ENCODE data around the gene C11orf21.

C11orf21 gene

DNA sequence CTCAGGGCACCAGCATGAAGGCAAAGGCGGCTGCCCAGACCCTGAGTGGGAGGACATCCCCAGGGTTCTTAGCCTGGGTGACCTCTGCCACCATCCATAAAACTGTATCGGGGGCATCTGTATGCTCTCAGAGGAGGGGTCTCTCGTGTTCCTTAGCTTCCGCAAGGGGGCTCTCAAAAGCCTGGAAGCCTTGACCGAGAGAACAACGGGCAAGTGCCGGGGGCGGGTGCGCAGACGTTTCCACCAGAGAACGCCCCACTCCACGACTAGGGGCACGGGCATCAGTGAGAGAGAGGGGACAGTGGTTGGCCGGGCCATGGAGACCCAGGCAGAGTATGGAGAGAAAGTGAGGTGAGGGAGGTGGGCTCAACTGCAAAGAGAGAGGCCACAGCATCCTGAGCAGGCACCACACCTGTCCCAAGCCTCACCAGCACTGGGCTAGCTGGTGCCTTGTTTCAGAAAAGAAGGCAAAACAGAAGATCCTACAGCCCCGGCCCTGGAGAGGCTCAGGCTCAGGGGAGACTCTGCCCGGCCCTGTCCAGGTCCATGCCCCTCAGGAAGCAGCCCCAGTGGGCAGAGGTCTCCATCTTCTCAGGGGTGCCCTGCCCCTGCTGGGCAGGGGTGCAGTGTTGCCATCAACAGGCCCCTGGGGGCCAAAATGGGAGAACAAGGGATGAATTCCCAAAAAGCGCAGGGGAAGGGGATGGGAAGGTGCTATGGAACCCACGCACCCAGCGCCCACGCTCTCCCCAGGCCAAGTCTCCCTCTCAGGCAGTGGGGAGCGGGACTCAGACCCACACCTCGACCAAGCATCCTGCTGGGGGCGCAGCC, 6.0 kb upstream of the C11orf21 start:
- DNase-seq: no peak

DNA sequence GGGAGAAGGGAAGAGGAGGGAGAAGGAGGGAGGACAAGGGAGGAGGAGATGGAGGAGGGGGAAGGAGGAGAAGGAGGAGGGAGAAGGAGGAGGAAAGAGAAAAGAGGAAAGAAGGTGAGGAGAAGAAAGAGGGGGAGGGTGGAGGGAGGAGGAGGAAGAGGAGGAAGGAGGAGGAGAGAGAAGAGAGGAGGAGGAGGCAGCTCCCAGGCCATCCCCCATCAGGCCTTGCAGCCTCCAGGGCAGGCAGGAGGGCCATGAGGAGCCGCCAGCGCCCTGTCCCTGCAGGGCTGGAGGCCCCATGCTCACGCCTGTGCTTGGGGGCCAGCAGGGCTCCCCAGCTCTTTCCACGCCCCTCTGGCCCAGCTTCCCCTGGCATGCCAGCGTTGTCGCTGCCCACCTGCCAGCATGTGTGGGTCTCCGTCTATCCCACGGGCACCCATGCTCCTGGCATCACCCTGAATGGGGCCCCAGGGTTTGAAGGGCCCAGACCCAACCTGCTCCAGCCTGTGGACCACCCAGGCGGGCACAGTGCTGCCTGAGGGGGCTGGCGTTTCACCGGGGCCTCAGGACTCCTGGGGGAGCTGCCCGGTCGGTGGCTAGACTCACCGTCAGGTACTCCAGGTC, 5.3 kb upstream of the C11orf21 start:
- DNase-seq: no peak

DNA sequence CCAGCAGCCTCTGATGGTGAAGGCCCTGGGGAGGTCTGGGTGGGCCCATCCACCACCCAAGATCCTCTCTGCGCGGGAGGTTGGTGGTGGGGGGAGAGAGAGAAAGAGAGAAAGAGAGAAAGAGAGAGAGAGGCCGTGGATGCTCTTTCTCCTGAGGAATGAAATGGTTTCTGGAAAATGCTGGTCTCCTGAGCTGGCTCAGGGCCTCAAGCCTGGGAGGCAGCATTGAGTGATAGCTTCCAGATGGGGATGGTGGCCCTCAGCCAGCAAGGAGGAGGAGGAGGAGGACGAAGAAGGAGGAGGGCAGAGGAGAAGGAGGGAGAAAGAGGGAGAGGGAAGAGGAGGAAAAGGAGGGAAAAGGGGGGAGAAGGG, 4.7 kb upstream of the C11orf21 start:
- DNase-seq: peak; percentile 47

DNA sequence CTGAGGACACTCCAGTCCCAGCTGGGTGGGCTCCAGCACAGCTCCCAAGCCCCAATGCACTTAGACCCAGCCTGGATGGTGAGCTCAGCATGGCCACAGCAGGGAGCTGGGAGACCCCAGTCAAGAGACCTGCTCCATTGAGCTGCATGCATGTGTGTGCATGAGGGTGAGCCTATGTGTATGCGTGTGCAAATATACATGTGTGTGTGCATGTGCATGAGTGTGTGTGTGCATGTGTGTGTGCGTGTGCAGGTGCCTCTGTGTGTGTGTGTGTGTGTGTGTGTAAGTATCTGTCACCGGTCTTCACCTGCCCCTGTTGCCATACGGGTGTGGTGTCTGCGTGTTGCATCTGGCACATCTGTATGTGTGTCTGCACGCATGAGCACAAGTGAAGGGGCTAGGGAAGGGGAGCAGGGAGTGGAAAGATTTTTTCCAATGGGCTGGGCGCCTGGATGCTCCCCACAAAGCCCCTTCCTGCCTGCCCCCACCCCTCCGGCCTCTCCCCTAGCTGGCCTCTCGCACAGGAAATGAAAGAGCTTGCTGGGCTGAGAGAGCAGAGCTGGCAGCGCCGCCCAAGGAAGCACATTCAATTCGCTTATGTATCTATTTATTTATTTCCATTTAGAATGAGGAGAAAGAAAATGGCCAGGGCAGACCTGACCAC, 4.2 kb upstream of the C11orf21 start:
- no peak for DNase-seq

DNA sequence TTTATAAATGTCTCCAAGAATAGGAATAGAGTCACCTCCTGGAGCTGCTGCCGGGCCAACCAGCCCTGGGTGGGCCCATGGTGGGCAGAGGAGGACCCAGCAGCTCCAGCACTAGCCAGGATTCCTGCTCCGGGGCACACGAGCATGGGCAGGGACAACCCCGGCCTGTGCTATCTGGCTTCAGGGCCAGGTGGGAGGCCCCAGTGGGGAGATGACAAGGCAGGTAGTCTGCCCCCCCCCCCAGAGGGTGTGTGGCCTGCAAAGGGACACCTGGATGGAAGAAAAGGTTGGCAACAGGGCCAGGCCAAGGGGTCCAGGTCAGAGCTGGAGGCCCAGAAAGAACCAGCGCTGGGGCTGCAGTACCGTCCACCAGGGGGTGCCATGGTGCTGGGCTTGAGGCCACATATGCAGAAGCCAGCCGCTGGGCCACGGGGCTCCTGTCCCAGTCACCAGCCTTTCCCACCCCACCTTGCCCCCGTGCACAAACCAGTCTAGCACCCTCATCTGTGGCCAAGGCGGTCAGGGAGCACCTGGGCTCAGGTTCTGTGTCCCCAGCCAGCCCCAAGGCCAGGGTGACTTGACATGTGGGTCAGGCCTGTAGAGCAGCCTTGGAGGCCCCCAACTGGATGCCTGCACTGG, 3.5 kb upstream of the C11orf21 start:
- peak; percentile 70 for DNase-seq

DNA sequence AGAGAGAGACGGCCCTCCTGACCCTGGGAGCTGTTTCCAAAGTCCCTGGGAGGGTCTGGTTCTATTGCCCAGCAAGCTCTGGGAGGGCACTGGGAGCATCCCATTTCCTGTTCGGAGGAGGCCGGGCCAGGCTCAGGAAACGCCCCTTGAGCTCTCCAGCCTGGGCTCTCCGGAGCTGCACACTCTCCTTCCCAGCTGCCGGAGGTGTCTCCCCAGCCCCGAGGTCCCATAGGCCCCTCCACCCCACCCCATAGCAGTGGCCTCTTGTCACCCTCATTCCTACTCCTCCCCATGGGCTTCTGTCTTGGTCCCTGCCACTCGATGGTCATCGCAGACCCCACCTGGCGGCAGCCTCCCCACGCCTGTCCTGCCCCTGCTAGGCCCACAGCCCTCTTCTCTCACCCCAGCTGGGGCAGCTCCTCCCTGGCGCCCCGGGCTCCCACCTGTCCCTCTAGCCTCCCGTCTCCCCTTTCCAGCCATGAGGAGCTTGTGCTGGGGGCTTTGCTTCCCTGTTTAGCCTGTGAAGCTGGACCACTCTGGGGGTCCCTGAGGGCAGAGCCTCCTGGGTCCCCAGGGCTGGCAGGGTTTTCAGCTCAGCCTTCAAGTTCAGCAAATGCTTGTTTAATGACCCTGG, 2.9 kb upstream of the C11orf21 start:
- no peak for DNase-seq

DNA sequence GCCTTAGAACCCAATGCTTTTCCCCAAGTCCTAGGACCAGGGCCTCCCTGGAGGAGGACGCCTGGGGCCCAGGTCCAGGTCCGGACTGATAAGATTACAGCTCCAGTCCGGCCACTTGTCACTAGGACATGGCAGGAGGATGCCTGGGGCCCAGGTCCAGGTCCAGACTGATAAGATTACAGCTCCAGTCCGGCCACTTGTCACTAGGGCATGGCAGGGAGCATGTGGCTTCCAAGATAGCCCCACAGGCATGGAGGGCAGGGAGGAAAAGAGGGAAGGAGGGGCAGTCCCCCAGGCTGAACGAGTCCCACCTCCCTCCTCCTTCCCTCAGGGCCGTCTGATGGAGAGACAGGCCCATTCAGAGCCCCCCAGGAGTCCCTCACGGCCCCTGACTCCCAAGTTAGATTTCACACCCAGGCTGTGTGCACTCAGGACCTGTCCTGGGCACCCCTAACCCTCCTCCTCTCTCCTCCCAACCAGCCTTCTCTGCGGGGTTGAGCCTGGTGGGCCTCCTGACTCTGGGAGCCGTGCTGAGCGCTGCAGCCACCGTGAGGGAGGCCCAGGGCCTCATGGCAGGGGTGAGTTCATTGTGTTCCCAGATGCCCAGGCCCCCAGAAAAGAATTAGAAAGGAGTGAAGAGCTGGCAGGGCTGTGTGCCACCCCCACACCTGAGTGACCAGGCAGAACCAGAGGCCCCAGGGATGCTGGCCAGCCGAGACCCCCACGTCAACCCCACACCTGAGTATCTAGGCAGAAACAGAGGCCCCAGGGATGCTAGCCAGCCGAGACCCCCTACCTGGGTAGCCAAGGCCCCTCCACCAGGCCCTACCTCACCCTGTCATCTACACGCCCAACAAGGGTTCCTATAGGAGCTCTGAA, 2.1 kb upstream of the C11orf21 start:
- DNase-seq: no peak

DNA sequence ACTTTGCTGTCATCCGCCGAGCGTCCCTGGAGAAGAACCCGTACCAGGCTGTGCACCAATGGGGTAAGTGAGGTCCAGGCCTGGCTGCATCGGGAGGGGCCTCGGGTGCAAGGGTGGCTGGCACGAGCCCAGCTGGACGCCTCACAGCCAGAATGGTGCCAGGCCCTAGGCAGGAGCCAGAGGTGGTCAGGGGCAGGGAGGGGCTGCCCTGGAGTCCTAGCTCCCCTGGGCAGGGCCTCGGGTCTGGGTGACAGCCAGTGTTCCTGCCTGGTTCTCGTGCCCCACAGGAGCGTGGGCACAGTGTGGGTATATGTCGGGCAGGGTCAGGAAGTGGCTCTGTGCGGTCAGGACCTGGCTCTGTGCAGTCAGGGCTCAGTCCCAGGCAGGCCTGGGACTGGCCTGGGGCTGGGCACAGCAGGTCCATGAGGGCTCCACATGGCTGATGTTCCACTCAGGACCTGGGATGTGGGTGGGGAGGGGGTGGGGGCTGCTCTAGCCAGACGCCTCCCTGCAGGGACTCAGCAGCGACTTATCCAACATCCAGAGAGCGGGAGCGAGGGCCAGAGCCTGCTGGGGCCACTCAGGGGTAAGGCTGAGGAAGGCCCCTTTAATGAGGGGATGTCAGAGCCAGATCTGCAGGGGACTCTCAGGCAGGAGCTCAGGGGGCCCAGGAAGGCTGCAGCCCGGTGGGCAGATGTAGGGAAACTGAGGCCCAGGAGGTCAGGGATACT, 1.3 kb upstream of the C11orf21 start:
- no peak for DNase-seq

DNA sequence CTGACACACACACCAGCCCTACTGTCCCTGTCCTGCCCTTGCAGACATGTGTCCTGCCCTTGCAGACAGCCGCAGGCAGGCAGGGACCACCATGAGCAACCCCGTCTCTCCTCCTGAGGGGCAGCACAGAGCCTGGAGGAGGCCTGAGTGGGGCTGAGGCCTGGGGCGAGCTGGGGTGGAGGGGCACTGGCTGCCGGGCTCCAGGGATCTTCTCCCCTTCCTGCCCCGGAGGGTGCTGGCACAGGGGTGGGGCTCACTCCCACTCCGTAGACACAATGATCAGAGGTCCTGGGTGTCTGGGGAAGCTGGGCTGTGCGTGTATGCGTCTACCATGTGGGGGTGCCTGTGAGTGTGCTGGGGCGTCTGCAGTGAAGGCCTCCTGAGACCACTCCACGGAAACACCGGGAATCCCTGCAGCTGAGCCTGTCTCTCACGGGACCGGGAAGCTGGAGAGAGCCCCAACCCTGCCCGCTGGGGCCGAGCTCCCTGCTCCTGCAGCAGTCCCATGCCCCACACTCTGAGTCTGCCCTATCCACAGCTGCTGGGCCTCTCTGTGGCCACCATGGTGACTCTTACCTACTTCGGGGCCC, 683 bp upstream of the C11orf21 start:
- no peak for DNase-seq

DNA sequence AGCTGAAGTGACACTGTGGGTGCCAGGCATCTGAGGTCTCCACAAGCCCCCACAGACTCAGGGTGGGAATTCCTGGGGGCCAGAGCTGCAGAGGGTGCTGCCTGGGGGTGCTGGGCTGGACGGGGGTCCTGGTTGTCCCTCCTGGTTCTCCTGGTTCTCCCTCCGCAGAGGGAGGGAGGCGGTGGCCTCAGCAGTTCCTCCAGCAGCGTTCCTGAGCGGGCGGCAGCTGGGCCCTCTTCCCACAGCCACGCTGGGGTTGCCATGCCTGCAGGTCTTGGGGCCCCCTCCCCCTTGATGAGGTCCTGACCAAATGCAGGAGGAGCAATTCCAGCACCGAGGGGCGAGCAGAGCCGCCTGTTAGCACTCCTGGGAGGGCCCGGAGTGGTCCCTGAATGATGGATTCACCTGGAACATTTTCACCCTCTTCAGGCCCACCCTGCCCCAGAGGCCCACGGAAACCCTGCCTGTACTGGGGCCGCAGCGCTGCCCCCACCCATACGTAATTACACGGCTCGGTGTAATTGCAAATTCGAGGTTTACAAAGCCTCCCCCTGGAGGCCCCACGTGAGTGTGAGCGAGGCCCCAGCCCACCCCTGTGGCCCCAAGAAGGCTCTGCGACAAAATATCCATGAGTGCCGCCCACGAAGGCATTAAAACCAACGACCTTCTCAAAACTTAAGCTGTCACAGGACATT, 635 bp downstream of the C11orf21 start:
- no peak for DNase-seq

DNA sequence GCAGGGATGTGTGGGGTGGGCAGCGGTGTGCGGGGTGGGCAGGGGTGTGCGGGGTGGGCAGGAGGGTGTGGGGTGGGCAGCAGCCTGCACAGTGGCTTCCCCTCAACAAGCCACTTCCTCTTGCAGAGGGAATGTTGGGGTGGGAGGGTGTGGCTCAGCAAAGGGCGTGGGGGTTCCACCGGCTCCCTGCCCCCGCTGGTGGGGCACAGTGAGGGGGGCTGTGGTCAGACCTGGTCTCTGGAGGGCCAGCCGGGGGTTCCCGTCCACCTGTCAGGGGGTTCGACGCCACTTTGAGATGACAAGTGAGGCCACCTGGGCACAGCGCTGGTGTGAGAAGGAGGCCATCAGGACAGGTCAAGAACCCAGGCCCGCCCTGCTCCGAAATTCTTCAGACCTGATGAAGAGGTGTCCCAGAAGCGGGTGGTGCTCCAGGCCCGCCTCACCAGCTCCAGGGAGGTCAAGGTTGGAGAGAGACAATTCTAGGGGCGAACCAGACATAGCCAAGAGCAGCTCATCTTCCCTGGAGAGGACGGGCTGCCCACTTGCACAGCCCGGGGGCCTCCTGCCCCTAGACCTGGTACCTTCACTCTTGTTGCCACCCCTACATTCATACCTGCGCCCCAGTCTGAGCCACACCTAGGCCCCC, 1.3 kb downstream of the C11orf21 start:
- DNase-seq: no peak

DNA sequence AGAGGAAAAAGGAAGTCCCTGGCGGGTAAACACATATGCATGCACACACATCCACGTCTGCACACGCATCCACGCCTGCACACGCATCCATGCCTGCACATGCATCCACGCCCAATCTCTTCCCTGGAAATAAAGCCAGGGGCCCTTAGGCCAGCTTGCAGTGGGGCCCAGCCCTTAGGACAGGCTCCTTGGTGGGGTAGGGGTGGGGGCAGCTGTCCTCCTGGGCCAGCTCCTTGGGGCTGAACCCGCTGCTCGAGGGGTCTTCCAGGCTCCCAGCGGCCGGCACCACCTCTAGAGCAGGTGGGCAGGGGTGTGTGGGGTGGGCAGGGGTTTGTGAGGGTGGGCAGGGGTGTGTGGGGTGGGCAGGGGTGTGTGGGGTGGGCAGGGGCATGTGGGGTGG, 1.9 kb downstream of the C11orf21 start:
- no peak for DNase-seq

DNA sequence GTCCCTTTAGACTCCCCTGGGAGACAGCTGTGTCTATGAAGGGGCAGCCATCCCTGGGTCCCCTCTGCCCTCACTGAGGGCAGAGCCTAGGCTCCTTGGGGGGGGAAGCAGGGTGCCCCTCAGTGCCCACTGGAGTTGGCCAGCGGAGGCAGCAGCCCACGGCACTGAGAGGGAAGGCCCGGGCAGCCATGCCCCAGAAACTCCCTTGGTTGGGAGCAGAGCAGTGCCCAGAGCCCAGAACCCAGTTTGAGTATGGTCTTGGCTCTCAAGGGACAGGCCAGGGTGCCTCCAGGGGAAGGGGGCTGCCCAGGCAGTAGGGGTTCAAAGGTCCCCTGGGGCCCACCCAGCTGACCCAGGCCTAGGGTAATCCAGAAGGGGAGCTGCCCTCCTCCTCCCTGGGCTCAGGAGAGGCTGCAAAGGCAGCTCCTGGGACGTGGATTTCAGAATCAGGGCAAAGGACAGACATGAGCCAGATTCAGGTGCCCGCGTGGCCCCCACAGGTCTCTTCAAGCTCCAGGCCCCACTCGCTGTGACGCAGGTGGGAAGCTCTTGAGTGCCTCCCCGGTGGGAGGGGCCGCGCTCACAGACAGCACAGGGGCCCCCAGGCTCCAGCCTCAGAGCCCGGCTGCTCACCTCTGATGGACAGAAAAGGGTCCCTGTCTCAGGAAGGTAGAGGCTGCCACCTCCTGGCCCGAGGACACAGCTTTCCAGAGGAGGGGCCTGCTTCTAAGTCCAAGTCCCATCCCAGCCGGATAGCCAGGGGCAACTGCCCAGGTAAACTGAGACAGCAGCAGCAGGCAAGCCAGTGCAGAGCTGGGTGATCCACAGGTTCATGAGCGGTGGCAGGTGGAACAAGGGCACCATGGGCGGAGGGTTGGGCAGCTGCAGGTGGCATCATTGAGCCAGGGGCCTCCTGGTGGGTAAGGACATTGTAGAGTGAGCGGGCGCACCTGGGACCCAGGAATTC, 2.6 kb downstream of the C11orf21 start:
- DNase-seq: peak; percentile 88

DNA sequence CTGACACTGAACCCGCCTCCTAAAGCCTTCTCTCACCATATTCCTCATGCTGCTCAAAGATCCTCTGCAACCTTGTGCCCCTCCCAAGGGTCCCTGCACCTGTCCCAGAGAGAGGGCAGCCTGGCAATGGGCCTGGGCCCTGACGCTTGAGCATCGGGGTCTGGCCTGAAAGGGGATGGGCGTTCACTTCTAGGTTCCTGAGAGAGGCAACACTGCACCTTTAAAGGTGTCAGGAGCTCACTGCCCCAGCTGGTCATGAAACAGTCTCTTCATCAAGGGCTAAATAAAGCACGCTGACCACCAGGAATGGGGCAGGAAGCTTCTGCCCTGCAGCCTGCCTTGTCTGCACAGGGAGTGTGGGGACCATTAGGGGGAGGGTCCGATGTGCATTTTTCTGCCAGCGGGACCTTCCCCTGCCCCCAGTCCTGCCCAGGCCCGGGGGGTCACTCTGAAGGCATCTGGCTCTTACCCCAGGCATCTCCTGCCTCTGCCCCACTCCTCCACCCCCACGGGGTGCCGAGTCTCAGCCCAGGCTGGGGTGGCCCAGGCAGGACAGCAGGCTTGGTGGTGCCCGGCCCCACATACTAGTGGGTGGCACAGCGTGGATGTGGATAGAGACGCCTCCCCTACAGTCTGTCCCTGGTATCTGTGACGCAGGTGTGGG, 3.5 kb downstream of the C11orf21 start:
- no peak for DNase-seq

DNA sequence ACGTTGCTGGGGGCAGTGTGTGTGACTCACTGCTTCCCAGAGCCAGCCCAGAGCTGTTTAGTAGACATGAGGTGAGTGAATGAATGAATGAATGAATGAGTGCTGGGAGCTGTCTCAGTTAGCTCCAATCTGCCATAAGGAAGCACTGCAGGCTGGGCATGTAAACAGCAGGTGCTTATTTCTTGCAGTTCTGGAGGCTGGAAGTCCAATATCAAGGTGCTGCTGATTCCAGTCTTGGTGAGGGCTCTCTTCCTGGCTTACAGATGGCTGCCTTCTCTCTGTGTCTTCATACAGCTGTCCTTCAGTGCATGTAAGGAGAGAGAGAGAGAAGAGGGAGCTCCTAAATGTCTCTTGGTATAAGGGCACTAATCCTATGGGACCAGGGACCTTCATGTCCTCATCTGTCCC, 4.1 kb downstream of the C11orf21 start:
- DNase-seq: no peak

DNA sequence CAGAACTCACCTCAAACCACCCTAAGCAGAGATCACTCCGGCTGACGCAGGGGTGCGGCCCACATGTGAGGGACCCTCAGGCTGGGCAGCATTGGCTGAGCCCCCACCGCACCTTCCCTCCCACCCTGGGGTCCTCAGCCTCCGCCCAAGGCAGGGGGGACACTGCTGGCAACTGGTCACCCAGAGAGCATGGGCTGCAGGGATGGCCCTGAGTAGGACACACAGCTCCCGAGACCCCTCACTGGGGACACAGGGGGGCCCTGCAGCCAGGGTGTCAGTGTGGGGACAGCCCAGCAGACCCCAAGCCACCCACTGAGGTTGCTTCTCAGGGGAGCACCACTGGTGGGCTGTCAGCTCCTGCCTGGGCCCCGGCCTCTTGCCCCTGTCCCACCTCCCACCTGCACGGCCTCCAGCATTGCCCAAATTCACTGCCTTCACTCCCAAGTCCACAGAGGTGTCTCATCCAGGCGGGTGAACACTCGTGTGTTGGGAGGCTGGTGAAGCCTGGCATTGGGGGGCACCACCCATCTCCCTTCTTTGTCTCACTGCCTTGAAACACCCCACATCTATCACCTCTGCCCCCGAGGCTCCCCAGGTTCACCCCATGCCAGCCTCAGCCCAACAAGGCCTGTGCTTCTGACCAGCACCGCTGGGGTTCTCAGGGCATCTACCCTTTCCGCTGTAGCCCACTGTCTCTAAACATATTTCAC, 4.7 kb downstream of the C11orf21 start:
- no peak for DNase-seq
